ENCODE results near the gene SYNJ2. TPM values are rescaled to one million over a fixed set of nuclear protein-coding genes. Genes with fewer than 3 reads are reported as not detected.

SYNJ2 gene
- total RNA-seq, 1 donor from 2014 or later: 26.2 TPM

GRCh38 chr6:158071121-158072082 is 89.7 kb downstream of the SYNJ2 start:
- intact Hi-C loops (cut with micrococcal nuclease): loop anchor here (1.0 to 5.0 kb wide), 3 partner anchors 90 to 315 kb away; partner anchors contain the start of gene SYNJ2

GRCh38 chr6:158072083-158072721 is 90.5 kb downstream of the SYNJ2 start:
- intact Hi-C loops (cut with micrococcal nuclease): loop anchor here (1.0 to 5.0 kb wide), 3 partner anchors 91 to 316 kb away; partner anchors contain the start of gene SYNJ2

GRCh38 chr6:158073776-158074175 is 92.1 kb downstream of the SYNJ2 start:
- intact Hi-C loops (cut with micrococcal nuclease): loop anchor here (5.0 kb wide), 1 partner anchor 201 kb away; no protein-coding TSS in a partner anchor

GRCh38 chr6:158076548-158076947 is 94.9 kb downstream of the SYNJ2 start:
- intact Hi-C loops (cut with micrococcal nuclease): no loop called here

- intact Hi-C loops (cut with micrococcal nuclease): no loop called here
These were observed 96.0 kb downstream of the SYNJ2 start for GRCh38 chr6:158077676-158078075.

- intact Hi-C loops (cut with micrococcal nuclease): no loop called here
These were observed 96.7 kb downstream of the SYNJ2 start for GRCh38 chr6:158078320-158078719.

GRCh38 chr6:158080849-158081656 is 99.4 kb downstream of the SYNJ2 start:
- intact Hi-C loops (cut with micrococcal nuclease): no loop called here

- intact Hi-C loops (cut with micrococcal nuclease): no loop called here
These were observed 99.9 kb downstream of the SYNJ2 start for GRCh38 chr6:158081657-158081935.

GRCh38 chr6:158083455-158084325 is 102.0 kb downstream of the SYNJ2 start:
- intact Hi-C loops (cut with micrococcal nuclease): no loop called here

- intact Hi-C loops (cut with micrococcal nuclease): loop anchor here (2.0 kb wide), 1 partner anchor 59 kb away; no protein-coding TSS in a partner anchor
These were observed 103.8 kb downstream of the SYNJ2 start for GRCh38 chr6:158085261-158086053.

- intact Hi-C loops (cut with micrococcal nuclease): loop anchor here (2.0 kb wide), 1 partner anchor 59 kb away; no protein-coding TSS in a partner anchor
These were observed 104.4 kb downstream of the SYNJ2 start for GRCh38 chr6:158086054-158086503.

- intact Hi-C loops (cut with micrococcal nuclease): loop anchor here (2.0 kb wide), 1 partner anchor 60 kb away; no protein-coding TSS in a partner anchor
These were observed 105.0 kb downstream of the SYNJ2 start for GRCh38 chr6:158086504-158087223.

- intact Hi-C loops (cut with micrococcal nuclease): loop anchor here (2.0 kb wide), 1 partner anchor 61 kb away; no protein-coding TSS in a partner anchor
These were observed 105.7 kb downstream of the SYNJ2 start for GRCh38 chr6:158087224-158087867.

GRCh38 chr6:158092806-158093205 is 111.1 kb downstream of the SYNJ2 start:
- intact Hi-C loops (cut with micrococcal nuclease): no loop called here

GRCh38 chr6:158095031-158095430 is 113.4 kb downstream of the SYNJ2 start:
- intact Hi-C loops (cut with micrococcal nuclease): no loop called here

GRCh38 chr6:158095671-158096070 is 114.0 kb downstream of the SYNJ2 start:
- intact Hi-C loops (cut with micrococcal nuclease): no loop called here

GRCh38 chr6:158103228-158103627 is 121.6 kb downstream of the SYNJ2 start:
- intact Hi-C loops (cut with micrococcal nuclease): no loop called here

GRCh38 chr6:158104696-158105095 is 123.0 kb downstream of the SYNJ2 start:
- intact Hi-C loops (cut with micrococcal nuclease): no loop called here
